ENCODE measurements around the gene ZDHHC1.
"Not testable (repeated sequence)": the region's sequence is repeated elsewhere in the genome, so short reads cannot be mapped to it uniquely, and the experiment has no call there.

The ZDHHC1 gene

GRCh38 chr16:67430977-67431774 is 14.9 kb upstream of the ZDHHC1 start, which contains the start of gene HSD11B2:
Gene HSD11B2, plus strand, starts transcription at chr16:67431121. Its CDS starts 128 bp downstream, at chr16:67431249.
- no peak for DNase-seq (ENCODE audit: low read depth in 2 of 2)

GRCh38 chr16:67430504-67430976 is 14.3 kb upstream of the ZDHHC1 start:
- no peak for DNase-seq (ENCODE audit: low read depth in 2 of 2)

GRCh38 chr16:67429799-67430503 is 13.7 kb upstream of the ZDHHC1 start:
- DNase-seq (ENCODE audit: low read depth in 2 of 2), result no peak

- no peak for DNase-seq (ENCODE audit: low read depth in 2 of 2)
Measured at GRCh38 chr16:67429053-67429798, 12.9 kb upstream of the ZDHHC1 start.

- DNase-seq (ENCODE audit: low read depth in 2 of 2), result no peak
Measured at GRCh38 chr16:67428146-67428731, 12.0 kb upstream of the ZDHHC1 start.

- DNase-seq (ENCODE audit: low read depth in 2 of 2), result no peak
Measured at GRCh38 chr16:67426950-67427349, 10.7 kb upstream of the ZDHHC1 start.

GRCh38 chr16:67426022-67426421 is 9.7 kb upstream of the ZDHHC1 start:
- no peak for DNase-seq (ENCODE audit: low read depth in 2 of 2)

- DNase-seq (ENCODE audit: low read depth in 2 of 2), result no peak
Measured at GRCh38 chr16:67425580-67425979, 9.3 kb upstream of the ZDHHC1 start.

GRCh38 chr16:67425061-67425460 is 8.8 kb upstream of the ZDHHC1 start:
- peak; percentile 74 to 77 for DNase-seq (ENCODE audit: low read depth in 2 of 2)

- DNase-seq (ENCODE audit: low read depth in 2 of 2), result no peak
Measured at GRCh38 chr16:67424261-67424615, 8.0 kb upstream of the ZDHHC1 start.

GRCh38 chr16:67423611-67424260 is 7.5 kb upstream of the ZDHHC1 start:
- no peak for DNase-seq (ENCODE audit: low read depth in 2 of 2)

GRCh38 chr16:67423015-67423414 is 6.7 kb upstream of the ZDHHC1 start:
- no peak for DNase-seq (ENCODE audit: low read depth in 2 of 2)

- no peak for DNase-seq (ENCODE audit: low read depth in 2 of 2)
Measured at GRCh38 chr16:67421030-67421429, 4.8 kb upstream of the ZDHHC1 start.

GRCh38 chr16:67419931-67420330 is 3.7 kb upstream of the ZDHHC1 start:
- DNase-seq (ENCODE audit: low read depth in 2 of 2), result no peak

GRCh38 chr16:67419502-67419901 is 3.2 kb upstream of the ZDHHC1 start:
- no peak for DNase-seq (ENCODE audit: low read depth in 2 of 2)

- DNase-seq (ENCODE audit: low read depth in 2 of 2), result no peak
Measured at GRCh38 chr16:67417333-67418061, 1.2 kb upstream of the ZDHHC1 start.

GRCh38 chr16:67415421-67415820 is 856 bp downstream of the ZDHHC1 start:
- DNase-seq (ENCODE audit: low read depth in 2 of 2), result not testable (repeated sequence)

GRCh38 chr16:67413978-67414911 is 2.0 kb downstream of the ZDHHC1 start:
- DNase-seq (ENCODE audit: low read depth in 2 of 2), result no peak

- DNase-seq (ENCODE audit: low read depth in 2 of 2), result no peak
Measured at GRCh38 chr16:67412294-67412693, 4.0 kb downstream of the ZDHHC1 start.

GRCh38 chr16:67411339-67411738 is 4.9 kb downstream of the ZDHHC1 start:
- no peak for DNase-seq (ENCODE audit: low read depth in 2 of 2)
